ENCODE results near the gene SPI1. TPM values are rescaled to one million over a fixed set of nuclear protein-coding genes. Genes with fewer than 3 reads are reported as not detected.

The SPI1 gene
- total RNA-seq, 1 experiment from 2014 or later: 0.31 TPM

GRCh38 chr11:47384498-47384897 is 6.2 kb upstream of the SPI1 start:
- no peak overlapping the region for H3K4me3 ChIP-seq (ENCODE audit: low read depth in 2 of 2, low read length in 2 of 2)
- H3K27me3 ChIP-seq (ENCODE audit: control insufficient read depth, insufficient read depth, low read length): no peaks in the 10 kb centered on the region
- ChIA-PET CTCF (no interaction called here), POLR2A (interaction anchor here (0.7 kb wide), 1 partner anchor 26 kb away, joined by 5 read pairs; no protein-coding TSS in a partner anchor)
- no peak for DNase-seq (ENCODE audit: low read depth, low spot score)
- BruUV-seq (replicated peaks): no TSS peak
- in situ Hi-C loops (cut with HindIII; ENCODE audit: low pct_unique_long_range_greater_than_20kb, low sequenced_read_pairs): no loop called here
- no peak for ATAC-seq
- intact Hi-C loops (cut with micrococcal nuclease; ENCODE audit: unreplicated experiment): no loop called here
- H3K9me3 ChIP-seq (ENCODE audit: control insufficient read depth, insufficient read depth, low read depth, low read length): no peaks in the 10 kb centered on the region
- no peak overlapping the region for H3K27ac ChIP-seq (ENCODE audit: low read length)
- TF ChIP-seq SIN3A (IDR thresholded peaks at IDR 0.05; ENCODE audit: borderline replicate concordance, insufficient read depth, low read depth, low read length) (no peak), TCF7L2 (IDR thresholded peaks at IDR 0.05; ENCODE audit: low read depth, low read length) (no peak), REST (IDR thresholded peaks at IDR 0.05; ENCODE audit: insufficient read depth in 1 of 2, low read depth in 2 of 2, low read length in 1 of 2) (no peak), POLR2AphosphoS5 (IDR thresholded peaks at IDR 0.05; ENCODE audit: low read depth, low read length) (no peak)
- H3K4me1 ChIP-seq (ENCODE audit: control insufficient read depth, insufficient read depth, low read length): no peaks in the 10 kb centered on the region
- no peaks in the 10 kb centered on the region for H3K36me3 ChIP-seq (ENCODE audit: control insufficient read depth, insufficient read depth, low read length)

- Histone ChIP-seq H3K4me1 (ENCODE audit: control insufficient read depth, insufficient read depth, low read length) (no peaks in the 10 kb centered on the region), H3K9me3 (ENCODE audit: control insufficient read depth, insufficient read depth, low read depth, low read length) (no peaks in the 10 kb centered on the region), H3K36me3 (ENCODE audit: control insufficient read depth, insufficient read depth, low read length) (no peaks in the 10 kb centered on the region), H3K27ac (ENCODE audit: low read length) (no peak overlapping the region), H3K4me3 (ENCODE audit: low read depth in 2 of 2, low read length in 2 of 2) (no peak overlapping the region), H3K27me3 (ENCODE audit: control insufficient read depth, insufficient read depth, low read length) (no peaks in the 10 kb centered on the region)
- BruUV-seq (replicated peaks): no TSS peak
- POLR2A ChIA-PET: no interaction called here
- CTCF ChIA-PET: interaction anchor here (0.9 kb wide), 1 partner anchor 9 kb away, joined by 3 read pairs; no protein-coding TSS in a partner anchor
- ATAC-seq (no peak), DNase-seq (ENCODE audit: low read depth, low spot score) (no peak)
- intact Hi-C loops (cut with micrococcal nuclease; ENCODE audit: unreplicated experiment) (no loop called here), in situ Hi-C loops (cut with HindIII; ENCODE audit: low pct_unique_long_range_greater_than_20kb, low sequenced_read_pairs) (no loop called here)
- TF ChIP-seq TCF7L2 (IDR thresholded peaks at IDR 0.05; ENCODE audit: low read depth, low read length): no peak
- TF ChIP-seq POLR2AphosphoS5 (IDR thresholded peaks at IDR 0.05; ENCODE audit: low read depth, low read length): no peak
- TF ChIP-seq SIN3A (IDR thresholded peaks at IDR 0.05; ENCODE audit: borderline replicate concordance, insufficient read depth, low read depth, low read length): no peak
- no peak for TF ChIP-seq REST (IDR thresholded peaks at IDR 0.05; ENCODE audit: insufficient read depth in 1 of 2, low read depth in 2 of 2, low read length in 1 of 2)
- no peak for TF ChIP-seq CTCF (IDR thresholded peaks at IDR 0.05)
These were observed 4.7 kb upstream of the SPI1 start for GRCh38 chr11:47383071-47383470.
